HG02588 (cell line): ENCODE data around the gene RFPL3.
"Not testable (repeated sequence)": the region's sequence is repeated elsewhere in the genome, so short reads cannot be mapped to it uniquely, and the experiment has no call there.

Experiments used
- ATAC-seq: cut with Tn5 transposase; IDR thresholded peaks from one replicate; pipeline ENCODE4 v1.9.1; 2021; ENCODE audit warnings: mild to moderate bottlenecking, moderate library complexity; ENCODE audit not compliant: unreplicated experiment

RFPL3 gene

GRCh38 chr22:32357567-32357966 lies at the start of gene RFPL3:
Gene RFPL3 (plus strand): TSS chr22:32357867. CDS start chr22:32358072, 205 bp downstream.
- not testable (repeated sequence) for ATAC-seq

DNA sequence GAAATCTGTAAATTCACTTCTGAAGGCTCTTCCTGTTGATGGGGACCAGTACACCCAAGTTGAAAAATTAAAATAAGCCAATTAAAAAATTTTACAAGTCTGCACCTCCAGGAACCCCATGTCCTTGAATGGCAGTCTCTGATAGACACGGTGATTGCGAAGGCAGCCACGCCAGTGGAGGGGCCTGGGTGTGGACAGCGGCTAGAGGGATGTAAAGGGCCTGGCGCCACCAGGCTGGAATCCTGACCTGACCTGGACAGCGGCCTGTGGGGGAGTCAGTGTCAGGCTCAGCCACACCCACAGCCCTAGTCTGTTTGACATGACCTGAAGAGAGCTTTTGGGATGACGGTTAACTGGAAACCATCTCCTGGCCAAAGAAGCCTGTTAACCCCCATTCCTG lies 49.5 kb upstream of the RFPL3 start:
- no peak for ATAC-seq

- no peak for ATAC-seq
Measured at GRCh38 chr22:32308934-32309333, 48.7 kb upstream of the RFPL3 start.

DNA sequence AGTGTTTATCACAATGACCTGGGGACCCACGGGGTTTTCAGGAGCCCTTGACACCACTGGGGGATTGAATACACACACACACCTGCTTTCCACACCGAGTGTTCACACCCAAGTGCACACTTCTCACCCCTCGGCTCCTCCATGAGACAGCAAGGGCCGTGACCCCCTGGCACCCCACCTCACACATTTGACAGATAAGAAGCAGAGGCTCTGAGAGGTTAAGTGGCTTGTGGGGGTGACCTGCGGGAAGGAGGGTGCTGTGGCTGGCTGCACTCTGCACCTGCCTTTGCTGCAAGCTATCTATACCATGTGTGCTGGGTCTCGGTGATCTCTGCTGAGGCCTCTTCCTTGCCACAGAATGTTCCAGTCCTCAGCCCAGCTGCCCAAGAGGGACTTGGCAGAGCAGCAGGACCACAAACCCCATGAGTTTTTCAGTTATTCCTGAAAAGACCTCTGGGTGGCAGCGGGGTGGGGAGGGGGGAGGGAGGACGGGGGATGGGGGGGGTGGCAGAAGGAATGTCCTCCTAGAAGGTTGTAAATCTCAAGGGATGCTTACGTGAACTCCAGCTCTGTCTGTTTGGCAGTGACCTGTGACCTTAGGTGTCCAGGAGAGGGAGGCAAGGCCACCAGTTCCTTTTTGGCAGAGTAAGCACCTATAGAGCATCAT lies 47.9 kb upstream of the RFPL3 start:
- ATAC-seq, result no peak

DNA sequence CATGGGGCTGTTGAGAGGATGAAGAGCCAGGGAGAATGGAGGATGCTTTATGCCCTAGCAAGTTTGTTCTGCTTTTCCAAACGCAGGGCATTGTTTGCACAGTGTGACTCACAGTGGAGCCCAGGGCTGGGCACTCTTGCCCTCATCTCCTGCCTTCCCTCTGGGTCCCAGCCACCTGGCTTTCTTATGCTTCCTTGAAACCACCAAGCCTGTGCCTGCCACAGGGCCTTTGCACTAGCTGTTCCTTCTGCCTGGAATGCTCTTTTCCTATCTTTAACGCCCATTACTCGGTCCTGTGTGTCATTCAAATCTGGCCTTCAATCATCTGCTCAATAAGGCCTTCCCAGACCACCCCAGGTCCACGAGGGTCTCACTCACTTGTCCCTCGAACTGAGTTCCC lies 46.9 kb upstream of the RFPL3 start:
- ATAC-seq, result no peak

GRCh38 chr22:32311551-32312071 lies 46.1 kb upstream of the RFPL3 start:
- ATAC-seq, result no peak

GRCh38 chr22:32312748-32313147 lies 44.9 kb upstream of the RFPL3 start:
- ATAC-seq, result no peak

- no peak for ATAC-seq
Measured at GRCh38 chr22:32313532-32313931, 44.1 kb upstream of the RFPL3 start.

DNA sequence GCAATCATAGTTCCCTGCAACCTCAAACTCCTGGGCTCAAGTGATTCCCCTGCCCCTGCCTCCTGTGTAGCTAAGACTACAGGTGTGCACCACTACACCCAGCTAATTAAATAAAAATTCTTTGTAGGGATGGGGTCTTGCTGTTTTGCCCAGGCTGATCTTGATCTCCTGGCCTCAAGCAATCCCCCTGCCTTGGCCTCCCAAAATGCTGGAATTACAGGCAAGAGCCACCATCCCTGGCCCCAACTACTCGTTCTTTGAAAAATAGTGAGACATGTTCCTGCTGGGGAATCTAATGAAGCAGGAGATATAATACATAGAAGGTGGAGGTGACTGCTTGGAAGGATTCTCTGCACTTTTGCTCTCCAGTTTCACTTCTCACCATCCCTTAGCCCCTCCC lies 40.1 kb upstream of the RFPL3 start:
- no peak for ATAC-seq

DNA sequence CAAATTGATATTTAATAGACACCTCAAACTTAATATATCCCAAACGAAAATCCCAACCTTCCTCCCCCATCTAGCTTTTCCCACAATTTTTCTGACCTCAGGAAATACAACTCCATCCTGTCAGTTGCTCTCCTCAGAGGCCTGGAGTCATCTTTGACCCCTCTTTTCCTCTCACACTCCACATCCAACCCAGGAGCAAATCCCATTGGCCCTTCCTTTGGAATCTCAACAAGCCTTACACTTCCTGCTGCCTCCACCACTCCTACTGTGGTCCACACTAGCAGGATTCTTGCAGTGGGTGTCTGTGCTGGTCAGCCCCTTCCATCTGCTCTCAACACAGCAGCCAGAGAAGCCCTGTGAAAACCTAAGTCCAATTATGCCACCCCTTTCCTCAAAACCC lies 39.3 kb upstream of the RFPL3 start:
- no peak for ATAC-seq

- ATAC-seq, result no peak
Measured at GRCh38 chr22:32319861-32320406, 37.7 kb upstream of the RFPL3 start.

DNA sequence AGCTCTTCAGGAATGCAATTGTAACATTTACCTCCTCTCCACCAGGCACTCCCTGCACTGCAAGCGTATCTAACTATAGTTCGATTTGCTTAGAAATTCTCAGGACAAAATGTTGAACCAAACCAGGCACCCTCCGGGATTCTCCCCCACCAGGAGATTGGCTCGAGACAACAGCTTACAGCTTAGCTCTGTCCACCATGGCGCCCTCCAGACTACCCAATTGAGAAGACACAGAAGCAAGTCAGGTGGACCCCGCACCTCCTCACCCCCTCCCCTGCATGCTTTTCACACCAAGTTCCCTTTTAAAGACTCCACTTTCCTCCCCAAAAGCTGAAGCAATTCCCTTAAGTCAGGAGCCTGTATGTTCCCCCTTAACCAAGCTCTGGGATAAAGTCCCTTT lies 34.7 kb upstream of the RFPL3 start:
- ATAC-seq, result no peak

DNA sequence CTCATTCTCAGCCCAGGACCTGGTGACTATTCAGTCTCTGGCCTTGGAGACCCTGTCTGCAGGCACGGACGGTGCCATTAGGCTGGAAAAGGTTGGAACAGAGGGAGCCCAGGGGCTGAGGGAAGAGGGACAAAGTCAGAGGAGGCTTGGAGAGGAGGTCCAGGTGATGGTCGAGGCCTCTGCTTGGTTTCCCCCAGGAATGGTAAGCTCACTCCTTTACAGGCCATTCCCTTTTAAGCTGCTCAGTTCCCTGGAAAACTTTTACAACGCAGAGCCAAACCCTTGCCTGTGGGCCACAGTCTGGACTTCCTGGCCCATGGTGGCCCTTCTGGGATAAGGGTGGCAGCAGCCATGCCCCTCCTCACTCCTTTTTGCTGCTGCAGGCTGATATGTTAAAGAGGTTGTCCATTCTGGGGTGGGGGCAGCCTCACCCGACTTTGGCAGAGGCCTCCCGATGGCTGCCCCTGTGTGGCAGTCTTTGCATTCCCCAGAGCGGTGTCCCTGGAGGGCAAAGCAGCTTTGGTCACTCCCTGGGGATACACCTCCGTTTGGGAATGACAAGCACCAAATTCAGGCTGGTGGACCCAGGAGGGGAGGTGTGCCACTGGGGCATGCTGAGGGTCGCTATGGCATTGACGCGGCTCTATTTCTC lies 34.0 kb upstream of the RFPL3 start:
- no peak for ATAC-seq

DNA sequence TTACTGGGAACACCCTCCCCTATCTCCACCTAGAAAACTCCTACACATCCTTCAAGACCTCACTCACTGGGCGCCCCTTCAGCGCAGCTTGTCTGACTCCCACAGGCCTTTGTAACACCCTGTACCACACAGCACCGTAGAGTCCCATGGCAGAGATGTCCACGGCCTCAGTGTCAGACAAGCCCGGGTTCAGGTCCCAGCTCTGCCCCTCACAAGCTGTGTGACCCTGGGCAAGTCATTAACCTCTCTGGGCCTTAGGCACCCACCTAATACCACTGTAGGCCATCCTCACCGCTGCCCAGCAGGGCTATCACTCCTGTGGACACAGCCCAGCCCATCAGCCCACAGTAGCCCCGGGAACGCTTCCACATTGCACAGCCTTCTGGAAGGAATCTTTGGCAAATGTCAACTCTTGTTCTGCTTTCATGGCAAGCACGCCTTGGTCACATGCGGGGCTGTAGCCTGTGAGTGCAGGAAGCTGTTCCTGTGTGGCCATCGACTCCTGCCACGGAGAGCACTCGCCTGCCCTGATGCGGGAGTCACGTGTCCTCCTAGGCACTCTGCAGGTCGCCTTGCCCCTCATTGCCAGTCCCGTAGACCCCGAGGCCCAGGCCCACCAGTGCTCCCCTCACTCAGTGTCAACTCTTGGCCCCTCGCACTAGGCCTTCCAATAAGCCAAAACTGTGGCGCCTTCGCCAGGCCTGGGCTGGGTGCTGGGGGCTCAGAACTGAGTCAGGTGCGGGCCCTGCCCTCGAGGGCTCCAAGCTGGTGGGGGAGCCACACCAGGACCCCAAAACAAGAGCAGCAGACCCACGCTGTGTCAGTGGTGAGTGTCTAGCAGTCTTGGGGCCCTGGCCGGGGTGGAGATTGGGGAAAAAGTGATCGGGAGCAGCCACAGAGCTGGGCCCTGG lies 32.9 kb upstream of the RFPL3 start:
- no peak for ATAC-seq

DNA sequence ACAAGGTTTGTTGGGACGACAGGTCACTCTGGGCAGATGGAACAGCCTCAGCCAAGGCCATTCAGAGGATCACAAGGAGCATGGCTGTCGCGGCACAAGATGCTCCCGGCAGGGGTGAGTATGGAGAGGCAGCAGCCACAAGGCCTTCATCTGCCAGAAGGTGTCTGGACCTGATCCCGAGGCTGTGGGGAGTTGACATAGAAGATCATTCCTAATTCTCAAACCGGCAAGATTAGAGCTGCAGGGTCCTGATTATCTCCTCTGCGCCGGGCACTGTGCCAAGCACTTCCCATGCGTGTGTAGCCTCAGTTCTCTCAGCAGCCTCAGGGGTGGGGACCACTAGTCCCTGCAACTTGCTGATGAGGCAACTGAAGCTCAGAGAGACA lies 32.3 kb upstream of the RFPL3 start:
- ATAC-seq, result no peak

- no peak for ATAC-seq
Measured at GRCh38 chr22:32325811-32326237, 31.8 kb upstream of the RFPL3 start.

DNA sequence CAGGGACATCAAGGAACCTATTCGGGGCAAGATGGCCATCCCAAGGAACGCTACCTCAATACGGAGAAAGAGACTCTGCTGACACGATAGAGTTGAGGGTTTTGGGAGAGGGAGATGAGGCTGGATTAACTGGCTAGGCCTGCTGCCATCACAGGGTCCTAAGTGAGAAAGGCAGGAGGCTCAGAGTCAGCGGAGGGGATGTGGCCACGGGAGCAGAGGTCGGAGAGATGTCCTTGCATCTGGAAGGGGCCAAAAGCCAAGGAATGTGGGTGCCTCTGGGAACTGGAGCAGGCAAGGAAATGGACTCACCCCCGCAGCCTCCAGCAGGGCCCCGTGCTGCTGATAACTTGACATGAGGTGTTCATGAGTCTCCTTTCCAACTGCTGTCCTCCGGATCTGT lies 31.0 kb upstream of the RFPL3 start:
- ATAC-seq, result no peak

DNA sequence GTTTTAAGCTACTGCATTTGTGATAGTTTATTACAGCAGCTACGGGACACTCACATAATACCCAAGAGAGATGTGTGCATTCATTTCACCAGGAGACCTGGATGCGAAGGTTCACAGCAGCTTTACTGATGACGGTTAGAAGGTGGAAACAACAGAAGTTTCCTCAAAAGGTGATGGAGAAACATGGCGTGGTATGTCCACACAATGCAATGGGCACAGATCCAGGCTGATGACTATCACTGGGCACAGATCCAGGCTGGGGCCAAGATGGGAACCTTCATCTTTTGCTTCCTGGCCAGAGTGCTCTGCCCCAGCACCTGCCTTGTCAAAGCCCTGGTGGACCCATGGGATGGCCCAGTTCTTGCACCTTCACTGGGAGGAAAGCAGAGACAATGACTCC lies 30.6 kb upstream of the RFPL3 start:
- no peak for ATAC-seq

DNA sequence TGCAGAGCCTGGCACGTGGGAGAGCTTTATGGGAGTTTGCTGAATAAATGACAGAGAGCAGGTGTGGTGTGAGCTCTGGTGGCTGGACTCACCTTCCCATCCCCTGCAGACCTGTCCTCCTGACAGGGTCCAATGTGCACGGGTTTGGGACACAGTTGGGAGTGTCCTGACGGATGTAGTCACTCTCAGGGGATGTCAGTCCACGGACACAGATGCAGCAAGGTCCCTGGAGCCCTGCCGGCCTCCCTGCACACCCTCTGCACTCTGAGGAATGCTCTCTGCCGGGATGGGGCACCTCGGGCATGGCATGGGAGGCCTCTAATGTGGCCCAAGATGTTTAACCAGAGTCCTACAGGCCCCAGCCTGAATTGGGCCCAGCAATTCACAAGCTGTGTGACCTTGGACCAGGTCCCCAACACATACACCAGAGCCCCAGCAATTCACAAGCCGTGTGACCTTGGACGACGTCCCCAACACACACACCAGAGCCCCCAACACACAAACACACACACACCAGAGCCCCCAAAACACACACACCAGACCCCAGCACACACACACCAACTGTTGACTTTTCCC lies 30.0 kb upstream of the RFPL3 start:
- ATAC-seq, result no peak

GRCh38 chr22:32328306-32329201 lies 29.1 kb upstream of the RFPL3 start:
- no peak for ATAC-seq
